Measurements from ENCODE around the gene POM121C.
"Not testable (repeated sequence)": the region's sequence is repeated elsewhere in the genome, so short reads cannot be mapped to it uniquely, and the experiment has no call there.

The POM121C gene

DNA sequence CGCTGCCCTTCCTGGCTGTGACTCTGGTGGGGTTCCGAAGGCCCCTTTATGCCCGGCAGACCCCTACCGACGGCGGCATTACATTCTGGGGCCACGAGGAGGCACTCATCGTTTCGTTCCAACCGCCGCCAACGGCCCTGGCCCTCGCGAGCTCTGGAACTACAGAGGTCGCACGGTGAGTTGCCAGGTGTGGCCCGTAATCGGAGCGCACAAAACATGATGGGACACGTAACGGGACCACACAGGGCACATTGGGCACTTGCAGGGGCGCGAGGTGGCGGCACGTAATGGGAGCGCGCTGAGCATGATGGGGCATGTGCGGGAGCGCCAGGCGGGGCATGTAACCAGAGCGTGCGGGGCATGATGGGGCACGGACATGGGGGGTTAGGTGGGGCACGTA lies 90.8 kb downstream of the POM121C start, which contains the start of gene TRIM73:
TRIM73 (plus strand) TSS at position 301 of the 400 bp plus-strand sequence. CDS start 3,305 bp downstream, outside the sequence.
- not testable (repeated sequence) for DNase-seq (ENCODE audit: low read depth in 2 of 2)

- not testable (repeated sequence) for DNase-seq (ENCODE audit: low read depth in 2 of 2)
Measured at GRCh38 chr7:75393194-75393593, 92.9 kb downstream of the POM121C start.

DNA sequence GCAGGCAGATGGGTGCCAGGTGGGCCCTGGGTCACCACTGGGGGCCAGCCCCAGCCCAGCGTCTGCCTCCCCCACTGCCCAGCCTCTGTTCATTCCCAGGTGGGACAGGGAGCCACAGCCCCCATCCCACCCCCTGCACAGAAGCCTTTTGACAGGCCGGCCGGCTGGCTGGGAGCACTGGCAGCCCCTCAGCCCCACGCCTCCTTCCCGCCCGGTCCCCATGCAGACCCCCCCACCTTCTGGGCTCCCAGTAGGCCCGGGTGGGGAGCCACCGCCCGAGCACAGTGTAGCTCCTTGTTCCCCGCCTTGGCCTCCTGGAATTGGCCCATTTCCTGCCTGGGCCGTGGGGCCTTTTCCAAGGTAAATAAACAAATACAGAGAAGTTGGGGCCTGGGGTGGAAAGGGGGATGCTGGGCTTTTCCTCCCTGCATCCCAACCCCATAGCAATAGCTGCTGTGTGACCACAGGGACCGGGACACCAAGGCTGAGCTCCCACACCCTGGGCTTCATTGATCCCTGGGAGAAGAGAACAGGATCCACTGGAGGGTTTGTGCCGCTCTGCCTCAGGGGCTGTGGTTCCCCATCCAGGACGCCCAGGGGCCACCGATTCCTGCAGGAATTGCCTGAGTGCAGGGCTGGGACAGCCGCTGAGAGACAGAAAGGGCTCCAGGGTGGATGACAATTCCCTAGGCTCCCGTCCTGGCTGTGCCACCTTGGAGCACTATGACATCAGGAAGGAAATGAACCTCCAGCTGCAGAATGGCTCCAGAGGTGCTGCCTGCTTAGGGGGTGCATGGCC lies 111.4 kb downstream of the POM121C start:
- not testable (repeated sequence) for DNase-seq (ENCODE audit: low read depth in 2 of 2)

GRCh38 chr7:75374144-75374518 lies 112.0 kb downstream of the POM121C start:
- DNase-seq (ENCODE audit: low read depth in 2 of 2): not testable (repeated sequence)

GRCh38 chr7:75367313-75367712 lies 118.8 kb downstream of the POM121C start:
- not testable (repeated sequence) for DNase-seq (ENCODE audit: low read depth in 2 of 2)
